HEK293T (cell line): Measurements from ENCODE around the gene OBP2B.
"Not testable (repeated sequence)": the region's sequence is repeated elsewhere in the genome, so short reads cannot be mapped to it uniquely, and the experiment has no call there.

Source experiments
- CTCF ChIA-PET: fragments of 350-600 bp; formaldehyde crosslinking; extraction: SDS; loops from one replicate; lab custom pipeline; 2021; ENCODE audit warnings: antibody characterized with exemption, inconsistent platforms; lab: Yijun Ruan, JAX
- POLR2A ChIA-PET: fragments of 350-600 bp; formaldehyde crosslinking; extraction: SDS; loops from one replicate; lab custom pipeline; 2020; ENCODE audit warnings: antibody characterized with exemption, inconsistent platforms; lab: Yijun Ruan, JAX
- DNase-seq: peaks from one replicate; pipeline ENCODE4 v3.0.0; 2012; ENCODE audit warnings: mixed read lengths; ENCODE audit errors: extremely low spot score
- ARNT ChIP-seq: fragments of 450-650 bp; IDR thresholded peaks from 2 replicates; pipeline ENCODE4 v1.6.1; 2017; ENCODE audit warnings: mild to moderate bottlenecking
- BHLHE40 ChIP-seq: fragments of 450-650 bp; IDR thresholded peaks from 2 replicates; pipeline ENCODE4 v1.6.1; 2016; ENCODE audit warnings: mild to moderate bottlenecking, moderate library complexity, borderline replicate concordance
- CTBP1 ChIP-seq: fragments of 450-650 bp; IDR thresholded peaks from 2 replicates; pipeline ENCODE4 v1.6.1; 2016; ENCODE audit warnings: borderline replicate concordance
- ELF4 ChIP-seq: fragments of 450-650 bp; IDR thresholded peaks from 2 replicates; pipeline ENCODE4 v1.6.1; 2017; ENCODE audit warnings: antibody characterized with exemption
- FOXA1 ChIP-seq: fragments of 450-650 bp; IDR thresholded peaks from 2 replicates; pipeline ENCODE4 v1.6.1; 2016; ENCODE audit warnings: mild to moderate bottlenecking
- FOXK2 ChIP-seq: fragments of 450-650 bp; IDR thresholded peaks from 2 replicates; pipeline ENCODE4 v1.6.1; 2016; ENCODE audit warnings: mild to moderate bottlenecking
- FOXM1 ChIP-seq: fragments of 450-650 bp; IDR thresholded peaks from 2 replicates; pipeline ENCODE4 v1.6.1; 2017; ENCODE audit warnings: mild to moderate bottlenecking, borderline replicate concordance
- HDGF ChIP-seq: fragments of 450-650 bp; IDR thresholded peaks from 2 replicates; pipeline ENCODE4 v1.6.1; 2017; ENCODE audit warnings: antibody characterized with exemption, borderline replicate concordance
- L3MBTL2 ChIP-seq: fragments of 450-650 bp; conservative IDR thresholded peaks from 2 replicates; pipeline ENCODE4 v1.6.1; 2016; ENCODE audit warnings: mild to moderate bottlenecking
- LEF1 ChIP-seq: fragments of 450-650 bp; IDR thresholded peaks from 2 replicates; pipeline ENCODE4 v1.6.1; 2017; ENCODE audit warnings: mild to moderate bottlenecking, borderline replicate concordance
- NFRKB ChIP-seq: fragments of 450-650 bp; IDR thresholded peaks from 2 replicates; pipeline ENCODE4 v1.6.1; 2016; ENCODE audit warnings: mild to moderate bottlenecking, moderate library complexity
- PKNOX1 ChIP-seq: fragments of 450-650 bp; IDR thresholded peaks from 2 replicates; pipeline ENCODE4 v1.6.1; 2016
- SP1 ChIP-seq: fragments of 450-650 bp; IDR thresholded peaks from 2 replicates; pipeline ENCODE4 v1.6.1; 2017
- SUZ12 ChIP-seq: fragments of 450-650 bp; IDR thresholded peaks from 2 replicates; pipeline ENCODE4 v1.6.1; 2016; ENCODE audit warnings: mild to moderate bottlenecking
- TARDBP ChIP-seq: fragments of 450-650 bp; IDR thresholded peaks from 2 replicates; pipeline ENCODE4 v1.6.1; 2016

The OBP2B gene

DNA sequence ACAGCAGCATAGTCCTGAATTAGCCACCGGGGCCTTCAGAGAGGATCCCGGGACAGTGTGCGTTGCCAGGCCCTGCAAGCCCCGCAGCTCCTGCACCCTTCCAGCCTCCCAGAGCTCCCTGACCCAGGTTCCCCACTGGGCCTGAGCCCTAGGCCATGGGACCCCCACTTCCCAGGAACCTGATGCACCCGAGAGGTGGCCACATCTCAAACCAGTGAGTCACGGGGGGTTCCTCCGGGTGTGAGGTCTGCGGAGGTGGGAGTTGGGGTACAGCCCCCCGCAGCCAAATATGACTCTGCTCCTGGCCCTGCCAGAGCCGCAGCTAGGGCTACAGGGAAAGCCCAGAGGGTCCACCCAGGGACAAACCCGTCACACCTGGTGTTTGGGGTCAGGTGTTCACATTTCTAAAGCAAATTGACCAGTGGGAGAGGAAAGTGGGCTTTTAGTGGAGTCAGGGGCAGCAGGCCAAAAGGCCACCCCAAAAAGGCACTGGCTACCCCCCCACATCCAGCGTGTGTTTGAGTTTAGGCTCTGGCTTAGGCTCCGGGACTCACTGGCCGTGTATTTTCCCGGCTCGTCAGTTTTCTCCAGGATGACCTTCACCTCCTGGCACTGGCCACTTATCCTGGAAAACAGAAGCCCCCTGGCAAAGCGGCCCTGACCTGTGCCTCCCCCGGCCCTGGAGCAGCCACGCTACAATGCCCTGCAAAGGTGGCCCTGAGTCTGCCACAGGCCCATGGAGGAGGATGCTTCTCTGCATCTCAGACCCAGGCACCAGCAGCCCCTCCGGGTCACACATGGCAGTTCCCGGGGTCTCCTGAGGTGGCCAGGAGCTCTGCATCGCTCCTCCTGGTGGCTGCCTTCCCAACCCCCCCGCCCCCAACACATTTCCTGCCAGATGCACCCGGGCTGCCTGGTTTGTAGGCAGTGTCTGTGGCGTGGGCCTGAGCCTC is 17.4 kb upstream of the OBP2B start:
- ChIA-PET CTCF (no interaction called here), POLR2A (no interaction called here)
- TF ChIP-seq BHLHE40: no peak
- TF ChIP-seq TARDBP: no peak
- no peak for TF ChIP-seq NFRKB
- no peak for TF ChIP-seq SUZ12
- no peak for TF ChIP-seq PKNOX1
- no peak for TF ChIP-seq LEF1

GRCh38 chr9:133225171-133226011 is 16.3 kb upstream of the OBP2B start:
- POLR2A ChIA-PET: no interaction called here
- no peak for DNase-seq
- CTCF ChIA-PET: no interaction called here
- no peak for TF ChIP-seq NFRKB
- TF ChIP-seq L3MBTL2: no peak
- TF ChIP-seq FOXK2: no peak
- no peak for TF ChIP-seq PKNOX1
- no peak for TF ChIP-seq FOXA1
- TF ChIP-seq TARDBP: no peak
- no peak for TF ChIP-seq SP1
- no peak for TF ChIP-seq ELF4
- no peak for TF ChIP-seq HDGF
- TF ChIP-seq CTBP1: no peak

More for the DNA sequence above, 17.4 kb upstream of the OBP2B start:
- DNase-seq: no peak

- POLR2A ChIA-PET: no interaction called here
These were observed 15.7 kb upstream of the OBP2B start for GRCh38 chr9:133224762-133225161.

GRCh38 chr9:133223159-133223756 is 14.2 kb upstream of the OBP2B start:
- POLR2A ChIA-PET: not testable (repeated sequence)
- CTCF ChIA-PET: interaction anchor here (0.7 kb wide), 1 partner anchor 23 kb away, joined by 5 read pairs; no protein-coding TSS in a partner anchor

More at GRCh38 chr9:133224762-133225161, 15.7 kb upstream of the OBP2B start:
- TF ChIP-seq TARDBP (no peak), LEF1 (no peak), FOXM1 (no peak), PKNOX1 (no peak), HDGF (no peak), FOXK2 (no peak)
- CTCF ChIA-PET: no interaction called here
- DNase-seq: no peak

DNA sequence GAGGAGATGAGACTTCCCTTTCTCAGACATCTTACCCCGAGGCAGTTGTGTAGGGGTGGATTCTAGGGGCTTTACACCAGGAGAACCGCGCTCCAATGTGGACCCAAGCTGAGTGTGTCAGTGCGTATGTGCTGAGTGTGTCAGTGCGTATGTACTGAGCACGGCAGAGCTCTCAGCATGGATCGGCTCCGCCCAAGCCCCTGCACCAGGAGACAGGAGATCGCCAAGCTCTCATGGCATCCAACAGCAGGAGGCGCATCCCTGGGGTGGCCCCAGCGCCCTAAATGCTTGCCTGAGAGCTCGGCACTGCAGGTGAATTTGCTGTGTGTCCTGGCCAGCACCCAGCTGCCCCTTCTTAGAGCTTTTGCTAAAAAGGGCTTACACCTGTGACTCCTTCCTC is 12.9 kb upstream of the OBP2B start:
- POLR2A ChIA-PET, CTCF ChIA-PET, DNase-seq: not testable (repeated sequence)

More at GRCh38 chr9:133223159-133223756, 14.2 kb upstream of the OBP2B start:
- DNase-seq: not testable (repeated sequence)

- no peak for DNase-seq
- CTCF ChIA-PET: no interaction called here
- POLR2A ChIA-PET: no interaction called here
- TF ChIP-seq HDGF (no peak), SUZ12 (no peak), BHLHE40 (no peak), ARNT (no peak), FOXM1 (no peak), LEF1 (no peak), TARDBP (no peak), FOXA1 (no peak), SP1 (no peak)
These were observed 12.2 kb upstream of the OBP2B start for GRCh38 chr9:133221177-133221809.

DNA sequence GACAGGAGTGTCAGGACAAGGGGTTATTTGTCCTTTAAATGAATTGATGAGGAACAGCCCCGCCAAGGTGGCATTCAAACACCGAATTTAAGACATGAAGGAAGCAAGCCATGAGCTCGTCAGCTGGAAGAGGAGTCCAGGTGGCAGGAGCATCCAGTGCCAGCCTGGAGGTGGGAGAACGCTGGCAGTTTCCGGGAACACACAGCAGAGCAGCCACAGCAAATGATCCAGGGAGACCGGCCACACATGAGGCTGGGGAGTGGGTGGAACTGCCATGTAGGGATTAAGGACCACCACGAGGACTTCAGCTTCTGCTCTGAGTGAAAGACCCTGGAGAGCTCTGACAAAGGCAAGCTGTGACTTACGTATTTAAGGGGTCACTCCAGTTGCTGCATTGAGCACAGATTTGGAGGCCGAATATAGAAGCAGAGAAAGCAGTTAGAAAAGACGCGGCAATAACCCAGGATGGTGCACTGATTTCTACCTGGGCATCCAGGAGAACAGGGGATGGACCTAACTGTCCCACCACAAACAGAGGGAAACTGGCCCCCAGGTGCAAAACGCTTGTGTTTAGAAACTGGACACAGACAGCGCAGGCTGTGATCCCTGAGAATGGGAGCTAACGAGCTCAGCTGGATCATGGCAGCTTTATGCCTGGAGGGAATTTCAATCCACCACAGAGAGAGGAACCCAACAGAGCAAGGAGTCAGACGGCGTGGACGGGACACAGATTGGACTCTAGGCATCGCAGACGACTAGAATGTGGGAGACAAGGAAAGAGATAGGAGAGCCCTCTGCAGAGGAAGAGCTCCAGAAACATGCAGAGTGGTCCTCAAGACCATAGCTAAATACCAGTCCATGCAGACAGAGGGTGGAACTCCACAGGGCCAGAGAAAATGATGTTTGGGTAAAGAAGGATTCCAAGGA is 9.3 kb upstream of the OBP2B start:
- DNase-seq, POLR2A ChIA-PET: not testable (repeated sequence)
- CTCF ChIA-PET: interaction anchor here (0.6 kb wide), 1 partner anchor 594 kb away, joined by 3 read pairs; no protein-coding TSS in a partner anchor

DNA sequence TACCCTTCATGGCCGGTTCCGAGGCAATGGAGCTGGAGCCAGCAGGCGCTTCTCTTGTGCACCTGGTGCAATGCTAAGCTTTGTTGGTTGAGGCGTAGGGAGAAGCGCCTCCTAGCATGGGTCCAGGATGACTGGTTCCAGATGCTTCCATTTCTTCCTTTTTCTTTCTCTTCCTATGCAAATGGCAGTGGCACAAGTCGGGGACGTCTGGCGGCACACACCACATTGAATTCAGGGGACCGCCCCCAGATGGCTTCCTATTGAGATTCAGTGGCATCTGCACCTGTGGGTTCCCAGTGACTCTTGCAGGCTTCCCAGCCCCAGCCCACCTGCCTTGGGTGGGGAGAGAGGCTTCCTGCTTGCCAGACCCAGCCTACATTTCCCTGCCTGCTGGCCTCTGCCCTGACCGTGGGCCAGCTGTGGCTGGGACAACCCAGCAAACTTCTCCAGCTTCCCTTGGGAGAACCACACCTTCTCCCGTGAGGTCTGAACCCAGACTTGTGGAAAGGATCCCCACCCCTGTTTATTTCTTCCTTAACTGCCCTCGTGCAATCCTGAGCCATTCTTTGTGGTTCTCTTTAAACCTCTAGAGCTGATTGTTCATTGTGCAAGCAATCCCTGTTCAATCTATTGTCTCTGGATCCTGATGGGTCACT is 8.4 kb upstream of the OBP2B start:
- CTCF ChIA-PET, POLR2A ChIA-PET, DNase-seq: not testable (repeated sequence)

- DNase-seq, POLR2A ChIA-PET: not testable (repeated sequence)
- CTCF ChIA-PET: interaction anchor here (1.1 kb wide), 1 partner anchor 25 kb away, joined by 4 read pairs; no protein-coding TSS in a partner anchor
These were observed 5.2 kb upstream of the OBP2B start for GRCh38 chr9:133214276-133214675.
